Hypothalamus (tissue), 51 donors: ENCODE results near the gene CENPF.
"Not testable (repeated sequence)": the region's sequence is repeated elsewhere in the genome, so short reads cannot be mapped to it uniquely, and the experiment has no call there.

ENCODE experiments used
- DNase-seq, 51 donors: peaks; one replicate each; lab custom pipeline; 2025; lab: John Stamatoyannopoulos, UW

CENPF gene

GRCh38 chr1:214583824-214584554 lies 19.0 kb upstream of the CENPF start:
- DNase-seq, result no peak

- no peak for DNase-seq
These were observed 17.9 kb upstream of the CENPF start for GRCh38 chr1:214584805-214585766.

- no peak for DNase-seq
These were observed 16.4 kb upstream of the CENPF start for GRCh38 chr1:214586621-214587020.

GRCh38 chr1:214587165-214587564 lies 15.8 kb upstream of the CENPF start:
- no peak for DNase-seq

- DNase-seq, result no peak
These were observed 13.9 kb upstream of the CENPF start for GRCh38 chr1:214588963-214589597.

GRCh38 chr1:214590696-214591095 lies 12.3 kb upstream of the CENPF start:
- DNase-seq, result no peak

- DNase-seq, result not testable (repeated sequence)
These were observed 11.1 kb upstream of the CENPF start for GRCh38 chr1:214591918-214592317.

GRCh38 chr1:214593158-214593557 lies 9.8 kb upstream of the CENPF start:
- DNase-seq, result no peak

GRCh38 chr1:214603819-214604252 lies 841 bp downstream of the CENPF start:
- no peak for DNase-seq

- no peak for DNase-seq
These were observed 1.5 kb downstream of the CENPF start for GRCh38 chr1:214604523-214604922.

GRCh38 chr1:214605484-214605883 lies 2.5 kb downstream of the CENPF start:
- DNase-seq, result not testable (repeated sequence)

- DNase-seq, result not testable (repeated sequence)
These were observed 3.2 kb downstream of the CENPF start for GRCh38 chr1:214605933-214606925.

GRCh38 chr1:214607492-214608215 lies 4.7 kb downstream of the CENPF start:
- not testable (repeated sequence) for DNase-seq

- DNase-seq, result not testable (repeated sequence)
These were observed 5.3 kb downstream of the CENPF start for GRCh38 chr1:214608216-214608783.

GRCh38 chr1:214608817-214609216 lies 5.8 kb downstream of the CENPF start:
- not testable (repeated sequence) for DNase-seq

GRCh38 chr1:214609692-214610091 lies 6.7 kb downstream of the CENPF start:
- DNase-seq, result no peak

GRCh38 chr1:214610136-214610535 lies 7.1 kb downstream of the CENPF start:
- not testable (repeated sequence) for DNase-seq

- no peak for DNase-seq
These were observed 12.1 kb downstream of the CENPF start for GRCh38 chr1:214615109-214615508.

GRCh38 chr1:214615871-214616270 lies 12.9 kb downstream of the CENPF start:
- no peak for DNase-seq
